Pancreas (tissue), 10 donors: ENCODE results near the gene SEPTIN3. TPM values are rescaled to one million over a fixed set of nuclear protein-coding genes. Genes with fewer than 3 reads are reported as not detected.

Experiments
- ATAC-seq, 4 donors: fragments of 200-7000 bp; cut with Tn5 transposase; one replicate each; pipeline versions ENCODE4 v1.8.0 to v1.9.1; 2020; ENCODE audit warnings: mild to moderate bottlenecking in 4 of 4, moderate library complexity in 4 of 4
- DNase-seq, 6 donors: peaks; one replicate each; pipeline ENCODE4 v3.0.0-alpha.2; 2020
- FAIRE-seq: peaks from 2 replicates; lab custom pipeline; 2012; peaks lifted over from hg19 to GRCh38; lab: Jason Lieb, UNC
- H3K27ac ChIP-seq, 4 donors: fragments of 200-600 bp; sonication (generic); 1 replicate in 3 of 4; 2 replicates in 1 of 4; pipeline versions ENCODE4 v1.5.0 to v1.8.0; 2020
- H3K27me3 ChIP-seq, 4 donors: fragments of 200-600 bp; one replicate each; pipeline ENCODE4 v1.8.0; 2021
- H3K36me3 ChIP-seq, 3 donors: fragments of 200-600 bp; sonication (generic) in 1 of 3; one replicate each; pipeline versions ENCODE4 v1.5.0 to v1.8.0; 2020 to 2021
- H3K4me1 ChIP-seq, 3 donors: fragments of 200-600 bp; one replicate each; pipeline ENCODE4 v1.8.0; 2021
- H3K4me3 ChIP-seq, 4 donors: fragments of 200-600 bp; sonication (generic) in 2 of 4; one replicate each; pipeline versions ENCODE4 v1.5.0 to v1.8.0; 2020 to 2021
- H3K9me3 ChIP-seq, 4 donors: fragments of 200-600 bp; one replicate each; pipeline ENCODE4 v1.8.0; 2021
- CTCF ChIP-seq, 4 donors: fragments of 200-600 bp; sonication (generic) in 3 of 4; IDR thresholded peaks; one replicate each; pipeline versions ENCODE4 v1.5.0 to v1.8.0; 2021; ENCODE audit warnings: antibody characterized with exemption in 4 of 4
- WGBS, 2 donors: extraction: QIAGEN DNeasy Blood & Tissue Kit; methylation state at CpG; one replicate each; pipeline ENCODE4 v1.1.7; 2013; 5-methylcytosine and 5-hydroxymethylcytosine counted together
- intact Hi-C, 3 donors: fragments of 100-400 bp; cut with DNase I; formaldehyde crosslinking; loops; one replicate each; pipeline versions ENCODE4 v1.11.1 to v1.14.2; 2022
- polyA plus RNA-seq, 2 donors: library from polyadenylated mRNA; stranded (reverse); fragments of 200-250 nt; gene quantifications; one replicate each; pipeline ENCODE4 v1.2.3, GENCODE V29; 2013
- total RNA-seq, 6 donors: library from RNA; stranded (reverse); fragmentation: NEBNext Ultra II Directional in 4 of 6; extraction: Animal tissue kit (Norgen Biotek cat#: 25700) in 4 of 6; gene quantifications; one replicate each; pipeline versions ENCODE4 v1.2.1 to v1.2.4, GENCODE V29; 2021 to 2023
- donor health status: healthy with polysubstance abuse.
- donor health status: DM: no; HTN: no; CAD: no; lungs with moderate emphysema.
- donor health status: DM: no; HTN: no; CAD: no.
- donor health status: control.
- donor health status: control.
- donor health status: Bipolar disorder and iron deficiency.
- donor health status: DM: yes; HTN: yes; CAD: no.
- donor health status: DM: no; HTN: no; CAD: no.
- donor health status: DM: no; HTN: no; CAD: no.
- donor health status: DM: yes; HTN: yes; CAD: no.

The SEPTIN3 gene
- total and polyA plus RNA-seq, 8 donors: 0.22 to 8.5 (median 1.3) TPM

GRCh38 chr22:41934284-41935014, 34.8 kb upstream of the SEPTIN3 start:
- Histone ChIP-seq H3K9me3 (no peaks in the 10 kb centered on the region), H3K27me3 (no peaks in the 10 kb centered on the region), H3K4me3 (no peak overlapping the region), H3K4me1 (no peaks in the 10 kb centered on the region), H3K27ac (no peak overlapping the region), H3K36me3 (no peaks in the 10 kb centered on the region)
- 94 to 98% methylated on average over 17 of the region's 17 CpGs for WGBS, 2 donors
- DNase-seq (peak in 1 of 6 donors; percentile 15), FAIRE-seq (no peak), ATAC-seq (no peak)
- TF ChIP-seq CTCF (IDR thresholded peaks at IDR 0.05): no peak
- intact Hi-C loops: no loop called here

- 92 to 100% methylated on average over 4 of the region's 4 CpGs for WGBS, 2 donors
- H3K27me3 ChIP-seq: no peaks in the 10 kb centered on the region
- H3K9me3 ChIP-seq: no peaks in the 10 kb centered on the region
- ATAC-seq (no peak), FAIRE-seq (no peak), DNase-seq (peak in 1 of 6 donors; percentile 44)
- H3K4me3 ChIP-seq: no peak overlapping the region
- no peaks in the 10 kb centered on the region for H3K4me1 ChIP-seq
- intact Hi-C loops: no loop called here
- H3K27ac ChIP-seq: no peak overlapping the region
- no peaks in the 10 kb centered on the region for H3K36me3 ChIP-seq
- no peak for TF ChIP-seq CTCF (IDR thresholded peaks at IDR 0.05)
Observed at GRCh38 chr22:41935015-41935351, 34.3 kb upstream of the SEPTIN3 start.

- FAIRE-seq: no peak
Observed at GRCh38 chr22:41935509-41935908, 33.7 kb upstream of the SEPTIN3 start.

GRCh38 chr22:41936894-41937169, 32.4 kb upstream of the SEPTIN3 start:
- FAIRE-seq: no peak

More at GRCh38 chr22:41935509-41935908, 33.7 kb upstream of the SEPTIN3 start:
- ATAC-seq (no peak), DNase-seq (no peak)
- Histone ChIP-seq H3K4me3 (no peak overlapping the region), H3K4me1 (no peaks in the 10 kb centered on the region), H3K9me3 (no peaks in the 10 kb centered on the region), H3K27ac (no peak overlapping the region), H3K36me3 (no peaks in the 10 kb centered on the region), H3K27me3 (no peaks in the 10 kb centered on the region)
- TF ChIP-seq CTCF (IDR thresholded peaks at IDR 0.05): no peak
- WGBS, 2 donors: 95 to 97% methylated on average over 9 of the region's 9 CpGs
- intact Hi-C loops: no loop called here

More at GRCh38 chr22:41936894-41937169, 32.4 kb upstream of the SEPTIN3 start:
- intact Hi-C loops: no loop called here
- Histone ChIP-seq H3K9me3 (no peaks in the 10 kb centered on the region), H3K4me1 (no peaks in the 10 kb centered on the region), H3K4me3 (no peak overlapping the region), H3K27ac (no peak overlapping the region), H3K36me3 (no peaks in the 10 kb centered on the region), H3K27me3 (no peaks in the 10 kb centered on the region)
- no peak for TF ChIP-seq CTCF (IDR thresholded peaks at IDR 0.05)
- WGBS, 2 donors: 90 to 99% methylated on average over 1 to 2 of the region's 2 CpGs
- DNase-seq: no peak
- no peak for ATAC-seq
